Liver (tissue), 3 donors: Measurements from ENCODE around the gene SCRN3.

Source experiments
- ATF3 ChIP-seq: IDR thresholded peaks from 2 replicates; pipeline ENCODE4 v1.6.1; 2016; ENCODE audit warnings: antibody characterized with exemption
- CTCF ChIP-seq: fragments of 150-350 bp; IDR thresholded peaks from 2 replicates; pipeline ENCODE4 v1.5.1; 2017; ENCODE audit warnings: improper control_type of control experiment, low read depth, low read length; ENCODE audit not compliant: missing input control
- FOXA1 ChIP-seq: IDR thresholded peaks from 2 replicates; pipeline ENCODE4 v1.6.1; 2016; ENCODE audit warnings: antibody characterized with exemption
- GABPA ChIP-seq, 2 donors: IDR thresholded peaks in 1 of 2; conservative IDR thresholded peaks in 1 of 2; 2 replicates each; pipeline ENCODE4 v1.6.1; 2016; ENCODE audit warnings: antibody characterized with exemption in 2 of 2, mild to moderate bottlenecking in 1 of 2, moderate library complexity in 1 of 2
- HNF4A ChIP-seq, 2 donors: conservative IDR thresholded peaks; 2 replicates each; pipeline ENCODE4 v1.6.1; 2016; ENCODE audit warnings: antibody characterized with exemption in 2 of 2, mild to moderate bottlenecking in 2 of 2
- MAX ChIP-seq: IDR thresholded peaks from 2 replicates; pipeline ENCODE4 v1.6.1; 2016; ENCODE audit warnings: antibody characterized with exemption
- NR2F2 ChIP-seq: IDR thresholded peaks from 2 replicates; pipeline ENCODE4 v1.6.1; 2016; ENCODE audit warnings: antibody characterized with exemption
- RAD21 ChIP-seq, 2 donors: IDR thresholded peaks; 2 replicates each; pipeline ENCODE4 v1.6.1; 2016; ENCODE audit warnings: antibody characterized with exemption in 2 of 2, mild to moderate bottlenecking in 2 of 2
- SP1 ChIP-seq: IDR thresholded peaks from 2 replicates; pipeline ENCODE4 v1.6.1; 2018; ENCODE audit warnings: antibody characterized with exemption, mild to moderate bottlenecking
- TAF1 ChIP-seq: conservative IDR thresholded peaks from 2 replicates; pipeline ENCODE4 v1.6.1; 2016; ENCODE audit warnings: antibody characterized with exemption, mild to moderate bottlenecking
- YY1 ChIP-seq: IDR thresholded peaks from 2 replicates; pipeline ENCODE4 v1.6.1; 2016; ENCODE audit warnings: antibody characterized with exemption, mild to moderate bottlenecking
- TF ChIP-seq, protein P1 (sequence below): IDR thresholded peaks from 2 replicates; pipeline ENCODE4 v1.6.1; 2016; ENCODE audit warnings: antibody characterized with exemption, mild to moderate bottlenecking
- donor health status: healthy.
- donor health status: healthy.

DNA sequence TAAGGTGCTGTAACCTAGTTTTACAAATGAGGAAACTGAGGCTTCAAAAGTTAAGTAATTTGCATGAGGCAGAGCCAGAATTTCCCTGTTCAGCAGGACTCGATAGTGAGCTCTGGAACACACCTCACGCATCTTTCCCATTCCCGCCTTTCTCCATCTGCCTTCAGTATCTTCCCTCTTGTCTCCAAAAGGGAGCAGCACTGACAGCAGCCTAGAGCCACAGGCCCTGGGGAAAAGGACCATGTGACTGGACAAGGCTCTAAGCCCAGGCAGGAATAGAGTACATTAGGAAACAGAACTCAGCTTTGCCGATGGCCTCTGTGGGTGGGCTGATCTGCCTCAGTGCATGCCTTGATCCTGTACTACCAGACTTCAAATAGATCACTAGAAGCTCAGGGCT is 69.8 kb downstream of the SCRN3 start:
- no peak for TF ChIP-seq CTCF
- TF ChIP-seq NR2F2 = no peak
- no peak for TF ChIP-seq FOXA1
- TF ChIP-seq ATF3 = no peak
- TF ChIP-seq, protein P1, sequence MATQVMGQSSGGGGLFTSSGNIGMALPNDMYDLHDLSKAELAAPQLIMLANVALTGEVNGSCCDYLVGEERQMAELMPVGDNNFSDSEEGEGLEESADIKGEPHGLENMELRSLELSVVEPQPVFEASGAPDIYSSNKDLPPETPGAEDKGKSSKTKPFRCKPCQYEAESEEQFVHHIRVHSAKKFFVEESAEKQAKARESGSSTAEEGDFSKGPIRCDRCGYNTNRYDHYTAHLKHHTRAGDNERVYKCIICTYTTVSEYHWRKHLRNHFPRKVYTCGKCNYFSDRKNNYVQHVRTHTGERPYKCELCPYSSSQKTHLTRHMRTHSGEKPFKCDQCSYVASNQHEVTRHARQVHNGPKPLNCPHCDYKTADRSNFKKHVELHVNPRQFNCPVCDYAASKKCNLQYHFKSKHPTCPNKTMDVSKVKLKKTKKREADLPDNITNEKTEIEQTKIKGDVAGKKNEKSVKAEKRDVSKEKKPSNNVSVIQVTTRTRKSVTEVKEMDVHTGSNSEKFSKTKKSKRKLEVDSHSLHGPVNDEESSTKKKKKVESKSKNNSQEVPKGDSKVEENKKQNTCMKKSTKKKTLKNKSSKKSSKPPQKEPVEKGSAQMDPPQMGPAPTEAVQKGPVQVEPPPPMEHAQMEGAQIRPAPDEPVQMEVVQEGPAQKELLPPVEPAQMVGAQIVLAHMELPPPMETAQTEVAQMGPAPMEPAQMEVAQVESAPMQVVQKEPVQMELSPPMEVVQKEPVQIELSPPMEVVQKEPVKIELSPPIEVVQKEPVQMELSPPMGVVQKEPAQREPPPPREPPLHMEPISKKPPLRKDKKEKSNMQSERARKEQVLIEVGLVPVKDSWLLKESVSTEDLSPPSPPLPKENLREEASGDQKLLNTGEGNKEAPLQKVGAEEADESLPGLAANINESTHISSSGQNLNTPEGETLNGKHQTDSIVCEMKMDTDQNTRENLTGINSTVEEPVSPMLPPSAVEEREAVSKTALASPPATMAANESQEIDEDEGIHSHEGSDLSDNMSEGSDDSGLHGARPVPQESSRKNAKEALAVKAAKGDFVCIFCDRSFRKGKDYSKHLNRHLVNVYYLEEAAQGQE = no peak
- no peak for TF ChIP-seq MAX
- TF ChIP-seq YY1 = no peak
- no peak for TF ChIP-seq GABPA (IDR thresholded peaks at IDR 0.05 in 1 of 2, conservative IDR thresholded peaks at IDR 0.05 in 1 of 2)
- TF ChIP-seq SP1 = no peak
- peak; percentile 10 to 13 for TF ChIP-seq RAD21 (IDR thresholded peaks at IDR 0.05)
- no peak for TF ChIP-seq HNF4A (conservative IDR thresholded peaks at IDR 0.05)
- TF ChIP-seq TAF1 = no peak
